Measurements from ENCODE around the gene DCAF5.
A peak's percentile ranks its signal among the peaks of the same experiment; 100 is the strongest.
"Not testable (repeated sequence)": the region's sequence is repeated elsewhere in the genome, so short reads cannot be mapped to it uniquely, and the experiment has no call there.

The DCAF5 gene

DNA sequence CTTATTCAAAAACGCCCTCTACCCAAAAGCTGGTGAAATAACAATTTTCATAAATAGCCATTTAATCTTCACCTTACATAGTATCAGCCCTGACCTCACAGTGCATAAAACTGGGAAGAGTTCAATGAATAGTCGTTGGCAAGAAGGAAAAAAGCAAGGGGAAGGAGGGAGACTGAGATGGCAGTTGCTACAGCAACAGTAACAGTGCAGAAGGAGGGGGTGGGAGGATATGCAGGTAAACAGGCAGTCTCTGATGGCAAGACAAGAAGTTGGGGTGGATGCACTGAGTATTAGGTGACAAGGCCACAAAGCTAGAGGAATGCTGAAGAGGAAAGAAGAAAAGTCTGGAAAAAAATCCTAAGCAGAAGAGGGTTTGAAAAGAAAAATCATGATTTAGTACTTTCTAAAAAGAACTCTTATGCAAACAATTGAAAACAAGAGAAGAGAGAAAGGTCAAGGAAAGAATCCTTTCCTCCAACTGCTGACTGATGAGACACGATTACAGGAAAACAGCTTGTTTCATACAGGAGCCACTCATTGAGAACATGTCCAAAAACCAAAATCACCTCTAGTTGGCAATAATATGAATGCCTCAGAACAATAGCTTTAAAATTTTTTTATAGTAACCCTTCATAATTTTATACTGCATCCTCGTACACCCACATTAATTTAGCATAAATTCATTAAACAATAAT is 56.0 kb downstream of the DCAF5 start:
- no peak for DNase-seq (ENCODE audit: low spot score)

DNA sequence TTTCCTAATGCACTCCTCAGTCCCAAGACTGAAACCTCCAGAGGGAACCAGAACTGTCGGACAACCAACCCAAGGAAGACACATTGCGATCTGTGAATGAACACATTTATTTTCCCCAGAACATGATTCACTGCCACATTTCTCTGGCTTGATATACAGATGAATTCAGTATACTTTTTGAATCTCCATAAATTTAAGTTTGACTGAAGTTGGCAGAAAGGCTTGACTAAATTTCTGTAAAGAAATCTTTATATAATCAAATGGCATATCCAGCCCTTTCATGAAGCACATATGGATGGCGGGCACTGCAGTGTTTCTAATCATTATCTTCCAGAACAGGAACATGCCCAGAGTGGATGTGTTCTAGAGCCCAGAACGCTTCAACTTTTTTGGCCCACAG is 56.7 kb downstream of the DCAF5 start:
- no peak for DNase-seq (ENCODE audit: low spot score)

DNA sequence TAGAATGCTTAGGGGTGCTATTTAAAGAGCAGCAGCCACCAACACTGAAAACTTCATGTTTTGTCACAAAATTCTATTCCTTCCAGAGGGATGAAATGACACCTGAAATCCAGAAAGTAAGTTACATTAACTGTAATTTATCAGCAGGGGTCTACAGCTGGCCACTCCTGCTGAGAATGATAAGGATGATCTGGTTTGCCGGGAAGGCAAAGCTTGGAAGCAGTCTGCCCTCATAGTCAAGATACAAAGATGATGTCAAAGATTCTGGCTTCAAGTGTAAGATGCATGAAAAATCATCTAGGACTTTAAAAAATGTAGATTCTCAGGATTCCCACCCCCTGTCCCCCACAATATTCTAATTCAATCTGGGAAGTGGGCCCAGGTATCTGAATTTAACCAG is 58.4 kb downstream of the DCAF5 start:
- DNase-seq (ENCODE audit: low spot score), result no peak

DNA sequence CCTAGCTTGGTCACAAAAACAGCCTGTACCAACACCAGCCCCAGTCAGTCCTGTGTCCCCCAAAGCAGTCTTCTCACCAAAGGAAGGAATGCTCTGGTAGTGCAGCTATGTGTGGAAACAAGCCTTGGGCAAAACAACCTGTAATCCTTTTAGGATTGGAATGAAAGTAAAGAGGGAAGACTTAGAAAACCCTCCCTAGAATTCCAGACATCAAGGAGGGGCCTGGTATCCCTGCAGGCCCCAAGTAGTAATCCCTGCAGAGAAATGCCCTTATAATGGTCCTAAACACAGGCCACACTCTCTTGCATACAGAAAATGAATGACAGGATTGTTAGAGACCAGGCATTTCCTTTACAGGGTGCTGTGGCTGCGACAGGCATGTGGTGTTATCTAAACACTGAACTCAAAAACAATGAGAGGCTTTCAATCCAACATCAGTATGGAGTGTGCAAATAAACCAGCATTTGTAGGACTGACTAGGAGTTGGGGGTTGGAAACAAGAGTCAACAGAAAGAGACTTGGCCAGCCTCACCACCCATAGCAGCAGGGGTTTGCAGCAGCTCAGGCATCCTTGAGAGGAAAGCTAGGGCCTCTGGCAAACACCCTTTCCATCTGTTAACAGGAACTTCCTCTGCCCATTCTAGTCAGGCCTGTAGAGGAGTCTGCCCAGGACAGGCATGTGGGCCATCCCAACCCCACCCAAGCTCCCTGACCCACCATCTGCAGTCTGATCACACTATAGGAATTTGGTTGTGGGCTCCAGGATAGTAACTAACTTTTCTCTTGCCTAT is 59.1 kb downstream of the DCAF5 start:
- no peak for DNase-seq (ENCODE audit: low spot score)

DNA sequence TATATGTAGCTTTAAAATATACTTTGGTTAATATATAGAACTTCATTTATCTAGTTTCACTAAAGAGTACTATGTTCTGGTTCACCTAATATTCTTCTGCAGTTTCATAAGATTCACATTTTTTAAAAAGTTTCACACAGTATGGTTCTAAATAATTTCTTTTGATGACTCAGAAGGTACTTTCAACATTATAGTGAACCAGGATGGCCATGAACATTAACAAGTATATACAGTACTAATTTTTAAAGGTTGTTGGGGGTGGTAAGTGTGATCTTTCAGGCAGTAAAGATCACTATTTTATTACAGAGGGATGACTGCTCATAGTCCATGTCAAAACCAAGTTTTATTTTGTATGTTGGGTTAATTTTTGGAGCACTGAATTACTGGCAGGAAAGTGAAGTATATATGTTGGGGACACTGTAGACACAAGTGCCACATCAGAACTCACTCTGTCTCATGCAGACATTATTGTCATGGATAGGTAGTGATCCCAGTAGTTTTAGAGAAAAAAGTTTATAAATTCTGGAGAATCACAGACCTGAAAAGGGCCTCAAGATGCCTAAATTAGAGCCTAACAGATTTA is 60.0 kb downstream of the DCAF5 start:
- no peak for DNase-seq (ENCODE audit: low spot score)

DNA sequence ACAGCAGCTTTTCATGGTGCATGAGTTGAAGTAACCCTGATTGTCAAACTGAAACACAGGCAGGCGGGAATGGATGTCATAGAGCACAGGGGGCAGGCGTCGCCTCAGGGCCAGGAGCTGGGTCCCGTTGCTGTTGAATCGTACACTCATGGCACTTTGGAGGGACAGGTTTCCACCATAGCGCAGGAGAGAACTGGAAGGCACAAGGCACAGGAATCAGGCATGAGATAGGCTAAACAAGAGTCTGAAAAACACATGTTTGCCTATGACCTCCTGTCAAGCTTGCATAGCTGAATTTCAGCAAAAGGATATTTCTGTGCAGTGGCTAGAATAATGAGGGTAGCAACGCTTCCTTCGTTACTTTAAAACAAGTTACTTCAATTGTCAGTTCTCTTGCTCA is 61.2 kb downstream of the DCAF5 start:
- no peak for DNase-seq (ENCODE audit: low spot score)

DNA sequence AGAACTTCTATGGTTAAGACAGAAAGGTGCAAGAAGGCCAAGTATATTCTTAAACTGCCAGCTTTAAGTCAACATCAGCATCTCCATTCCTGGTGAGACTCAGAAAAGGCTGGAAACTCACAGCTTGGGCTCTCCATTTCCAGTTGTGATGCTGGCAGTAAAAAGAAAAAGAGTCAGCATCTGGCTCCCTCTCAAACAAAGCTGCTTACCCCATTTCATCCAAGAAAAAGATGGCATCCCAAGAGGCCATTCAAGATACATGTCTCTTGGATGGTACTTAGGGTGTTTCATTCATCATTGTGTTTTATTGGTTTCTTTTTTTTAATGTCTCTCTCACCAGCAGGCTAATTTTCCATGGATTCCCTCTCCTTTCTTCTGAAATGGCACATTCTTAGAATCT is 61.9 kb downstream of the DCAF5 start:
- no peak for DNase-seq (ENCODE audit: low spot score)

DNA sequence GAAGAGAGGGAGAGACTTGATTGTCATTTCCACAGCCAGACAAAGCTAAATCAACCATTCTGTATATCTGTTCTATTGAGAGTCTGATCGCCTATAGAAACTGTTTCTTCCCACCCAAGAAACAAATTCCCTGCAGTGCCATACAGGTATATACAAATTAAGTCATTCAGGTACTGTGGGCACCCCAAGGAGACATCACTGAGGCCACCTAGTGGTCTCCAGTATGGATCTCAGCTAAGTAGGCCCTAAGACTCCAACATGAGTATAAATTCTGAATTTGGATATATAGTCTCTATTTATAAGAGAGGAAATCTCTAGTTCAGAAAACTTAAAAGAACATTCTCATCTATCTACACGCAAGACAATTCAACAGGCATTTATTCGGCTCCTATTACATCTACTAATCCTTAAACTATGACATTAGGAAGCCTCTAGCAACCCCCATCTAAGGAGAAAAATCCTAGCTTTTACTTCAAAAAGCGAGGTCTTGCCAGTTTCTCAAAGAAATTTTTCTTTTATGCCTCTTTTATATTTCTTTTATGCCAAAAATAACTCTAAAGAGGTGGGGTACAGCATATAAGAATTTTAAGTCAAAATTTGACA is 62.6 kb downstream of the DCAF5 start:
- peak; percentile 35 for DNase-seq (ENCODE audit: low spot score)

DNA sequence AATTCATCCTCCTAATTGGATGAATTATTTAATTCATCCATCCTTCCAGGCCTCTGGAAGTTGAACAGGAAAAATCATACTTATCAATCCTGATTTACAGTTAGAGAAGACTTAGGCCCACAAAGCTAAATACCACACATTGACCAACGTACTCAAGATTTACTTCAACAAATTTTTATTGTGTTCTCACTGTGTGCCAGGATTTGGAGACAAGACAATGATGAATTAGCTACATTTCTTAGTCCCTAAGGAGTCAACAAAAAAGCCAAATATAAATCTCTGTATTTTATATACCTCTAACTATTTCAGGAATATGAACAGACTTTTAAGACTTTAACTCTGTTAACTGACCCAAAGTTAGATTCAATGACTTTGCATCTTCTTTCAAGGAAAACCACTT is 63.9 kb downstream of the DCAF5 start:
- no peak for DNase-seq (ENCODE audit: low spot score)

DNA sequence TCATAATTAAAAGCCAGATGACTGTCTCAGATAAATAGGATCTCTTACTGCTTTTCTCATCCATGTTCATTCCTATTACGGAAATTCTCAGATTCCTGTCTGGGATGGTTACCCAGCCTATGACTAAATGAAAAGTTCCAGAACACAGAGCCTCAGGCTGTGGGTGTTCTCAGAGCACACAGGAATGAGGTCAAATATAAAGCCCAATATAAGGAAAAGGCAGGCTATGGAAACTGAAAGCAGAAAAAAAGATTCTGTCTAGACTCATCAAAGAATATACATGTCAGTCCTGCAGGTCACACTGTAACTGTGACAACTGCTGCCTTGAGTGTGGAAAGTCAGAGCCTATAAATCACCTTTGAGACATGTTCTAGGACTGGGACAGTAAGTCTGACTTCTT is 64.3 kb downstream of the DCAF5 start:
- DNase-seq (ENCODE audit: low spot score), result no peak

DNA sequence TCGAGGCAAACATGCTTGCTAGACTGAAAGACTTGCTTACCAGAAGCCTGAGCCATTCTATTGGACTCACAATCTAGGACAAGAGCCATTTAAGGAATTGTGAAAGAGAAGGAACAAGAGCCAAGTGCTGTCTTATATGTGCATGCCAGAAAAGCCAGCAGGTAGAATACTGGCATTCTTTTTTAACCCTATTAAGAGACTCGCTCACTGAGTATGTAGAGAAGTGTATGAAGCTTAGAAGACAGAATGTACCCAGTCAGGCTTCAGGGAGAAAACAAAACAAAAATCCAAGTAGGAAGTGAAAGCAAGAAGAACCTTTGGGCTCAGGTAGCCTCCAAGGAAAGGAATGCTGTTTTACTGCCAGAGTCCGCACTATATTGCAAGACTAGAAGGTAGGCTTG is 65.9 kb downstream of the DCAF5 start:
- no peak for DNase-seq (ENCODE audit: low spot score)

DNA sequence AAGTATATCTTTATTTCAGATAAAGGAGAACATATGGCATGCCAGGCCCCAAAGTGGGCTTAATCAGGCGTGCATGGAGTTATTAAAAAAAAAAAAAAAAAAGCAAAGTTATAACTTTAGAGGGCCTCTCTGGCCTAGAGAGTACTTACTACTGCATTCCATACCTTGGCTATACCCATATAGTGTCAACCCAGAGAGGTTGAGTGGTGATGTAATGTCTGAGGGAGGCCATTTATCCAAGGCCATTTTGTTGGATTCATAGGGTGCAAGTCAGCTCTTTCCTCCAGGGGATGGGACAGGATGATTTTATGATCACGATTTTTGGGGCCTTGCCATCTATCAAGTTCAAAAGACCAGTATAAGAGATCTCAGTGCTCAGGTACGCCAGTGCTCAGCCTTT is 66.4 kb downstream of the DCAF5 start:
- DNase-seq (ENCODE audit: low spot score), result no peak

DNA sequence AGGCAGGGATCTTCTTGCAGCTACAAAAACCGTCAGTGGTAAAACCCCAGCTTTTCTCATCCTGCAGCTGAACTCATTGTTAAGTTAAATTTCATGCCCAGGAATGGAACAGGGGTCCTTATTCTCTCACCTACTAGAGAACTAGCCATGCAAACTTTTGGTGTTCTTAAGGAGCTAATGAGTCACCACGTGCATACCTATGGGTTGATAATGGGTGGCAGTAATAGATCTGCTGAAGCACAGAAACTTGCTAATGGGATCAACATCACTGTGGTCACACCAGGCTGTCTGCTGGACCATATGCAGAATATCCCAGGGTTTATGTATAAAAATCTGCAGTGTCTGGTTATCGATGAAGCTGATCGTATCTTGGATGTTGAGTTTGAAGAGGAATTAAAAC is 68.9 kb downstream of the DCAF5 start:
- no peak for DNase-seq (ENCODE audit: low spot score)

DNA sequence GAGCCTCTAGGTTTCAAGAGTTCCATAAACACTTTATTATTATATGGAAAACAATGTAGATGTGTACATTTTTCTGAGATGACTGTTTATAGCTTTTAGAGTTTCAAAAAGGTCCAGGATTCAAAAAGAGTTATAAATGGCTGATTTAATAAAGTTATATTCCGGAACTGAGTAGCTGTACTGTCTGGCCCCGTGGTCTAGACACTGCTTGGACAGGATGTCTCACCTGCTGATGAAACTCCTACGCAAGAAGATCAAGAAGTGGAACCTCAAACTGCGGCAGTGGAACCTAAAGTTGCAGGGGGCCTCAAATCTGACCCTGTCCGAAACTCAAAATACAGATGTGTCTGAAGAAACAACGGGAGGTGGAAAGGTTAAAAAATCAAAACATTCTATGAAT is 69.7 kb downstream of the DCAF5 start:
- no peak for DNase-seq (ENCODE audit: low spot score)

DNA sequence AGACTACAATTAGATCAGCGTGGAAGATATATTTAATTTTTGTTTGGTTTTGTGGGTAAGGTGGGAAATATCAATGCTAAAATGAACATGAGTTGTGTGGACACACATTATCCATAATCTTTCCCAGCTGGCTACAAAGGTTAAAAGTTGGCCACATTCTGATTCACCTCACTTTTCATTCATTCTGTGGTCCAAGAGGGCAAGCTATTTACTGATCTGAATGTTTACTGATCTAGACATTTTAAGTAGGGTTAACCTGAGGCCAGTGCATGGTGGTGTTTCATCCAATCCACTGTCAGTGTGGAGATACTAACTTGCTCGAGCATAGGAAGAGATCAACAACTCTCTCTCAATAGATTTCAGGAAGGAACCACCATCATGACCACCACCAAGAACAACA is 71.6 kb downstream of the DCAF5 start:
- no peak for DNase-seq (ENCODE audit: low spot score)

DNA sequence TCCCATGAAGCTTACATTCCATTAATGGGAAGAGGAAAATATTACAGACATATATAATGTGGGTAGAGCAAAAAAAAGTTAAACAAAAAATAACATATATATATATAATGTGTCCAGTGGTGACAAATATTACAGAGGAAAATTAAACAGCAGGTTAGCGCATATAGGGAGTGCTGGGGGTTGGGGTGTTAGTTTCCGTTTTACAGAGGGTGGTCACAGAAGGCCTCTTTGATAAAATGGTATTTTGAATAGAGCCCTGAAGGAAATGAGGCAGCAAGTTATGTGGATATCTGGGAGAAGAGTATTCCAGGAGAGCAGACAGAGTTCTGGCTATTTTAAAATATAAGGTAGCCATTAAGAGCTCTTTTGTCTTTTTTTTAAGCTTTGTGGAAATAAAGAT is 73.2 kb downstream of the DCAF5 start:
- DNase-seq (ENCODE audit: low spot score), result no peak

DNA sequence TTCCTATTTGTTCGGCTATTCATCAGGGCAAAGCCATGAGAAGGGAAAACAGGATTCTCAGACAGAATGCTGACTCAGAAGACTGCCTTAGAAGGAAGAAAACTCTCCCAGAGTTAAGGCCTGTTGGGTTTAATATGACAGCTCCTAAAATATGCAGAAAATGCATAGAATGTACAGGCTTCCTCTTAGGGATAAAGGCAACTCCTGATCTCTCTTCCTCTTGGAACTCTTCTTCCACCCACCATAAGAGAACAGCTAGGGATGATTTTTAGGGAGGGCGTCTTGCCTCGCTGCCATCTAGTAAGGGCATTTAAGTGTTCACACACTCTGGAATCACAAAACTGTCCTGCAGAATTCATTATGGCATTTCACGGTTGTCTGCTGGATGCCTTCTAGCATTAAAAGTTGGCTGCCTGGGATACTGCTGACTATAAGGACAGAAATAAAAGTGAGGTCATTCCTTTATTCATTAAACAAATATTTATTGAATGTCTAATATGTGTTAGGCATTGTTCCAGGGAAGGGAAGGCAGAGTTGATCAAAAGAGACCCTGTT is 73.7 kb downstream of the DCAF5 start:
- DNase-seq (ENCODE audit: low spot score), result no peak

DNA sequence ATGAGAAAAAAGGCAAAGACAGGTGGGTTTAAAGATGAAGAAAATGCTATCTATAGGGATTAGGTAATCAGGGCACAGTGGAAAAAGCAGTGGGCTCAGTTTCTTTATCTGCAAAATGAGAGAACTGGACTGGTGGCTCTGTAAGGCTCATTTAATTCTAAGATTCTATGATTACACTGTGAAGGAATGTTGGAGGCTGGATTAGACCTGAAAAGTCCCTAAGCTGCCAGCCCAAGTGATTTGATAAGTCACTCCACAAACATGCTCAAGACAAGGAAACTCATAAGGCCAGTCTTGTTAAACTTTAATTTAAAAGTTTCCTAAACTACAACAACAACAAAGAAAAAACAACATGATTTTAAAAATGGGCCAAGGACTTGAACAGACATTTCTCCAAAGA is 75.1 kb downstream of the DCAF5 start:
- no peak for DNase-seq (ENCODE audit: low spot score)

DNA sequence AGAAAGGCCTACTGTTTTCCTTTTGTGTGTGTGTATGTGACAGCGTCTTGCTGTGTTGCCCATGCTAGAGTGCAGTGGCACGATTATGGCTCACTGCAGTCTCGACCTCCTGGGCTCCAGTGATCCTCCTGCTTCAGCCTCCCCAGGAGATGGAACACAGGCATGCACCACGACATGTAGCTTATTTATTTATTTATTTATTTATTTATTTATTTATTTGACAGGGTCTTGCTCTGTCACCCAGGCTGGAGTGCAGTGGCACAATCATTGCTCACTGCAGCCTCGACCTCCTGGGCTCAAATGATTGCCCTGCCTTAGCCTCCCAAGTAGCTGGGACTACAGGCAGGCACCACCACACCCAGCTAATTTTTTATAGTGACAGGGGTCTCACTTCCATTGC is 75.7 kb downstream of the DCAF5 start:
- DNase-seq (ENCODE audit: low spot score), result not testable (repeated sequence)

DNA sequence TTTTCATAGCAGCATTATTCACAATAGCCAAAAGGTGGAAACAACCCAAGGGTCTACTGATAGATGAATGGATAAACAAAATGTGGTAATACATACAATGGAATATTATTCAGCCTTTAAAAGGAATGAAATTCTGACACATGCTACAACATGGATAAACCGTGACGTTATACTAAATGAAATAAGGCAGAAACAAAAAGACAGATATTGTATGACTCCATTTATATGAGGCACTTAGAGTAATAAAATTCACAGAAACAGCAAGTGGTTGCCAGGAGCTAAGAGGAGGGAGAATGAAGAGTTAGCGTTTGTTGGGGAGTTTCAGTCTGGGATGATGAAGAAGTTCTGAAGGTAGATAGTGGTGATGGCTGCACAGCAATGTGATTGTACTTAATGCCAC is 76.6 kb downstream of the DCAF5 start:
- DNase-seq (ENCODE audit: low spot score), result no peak

DNA sequence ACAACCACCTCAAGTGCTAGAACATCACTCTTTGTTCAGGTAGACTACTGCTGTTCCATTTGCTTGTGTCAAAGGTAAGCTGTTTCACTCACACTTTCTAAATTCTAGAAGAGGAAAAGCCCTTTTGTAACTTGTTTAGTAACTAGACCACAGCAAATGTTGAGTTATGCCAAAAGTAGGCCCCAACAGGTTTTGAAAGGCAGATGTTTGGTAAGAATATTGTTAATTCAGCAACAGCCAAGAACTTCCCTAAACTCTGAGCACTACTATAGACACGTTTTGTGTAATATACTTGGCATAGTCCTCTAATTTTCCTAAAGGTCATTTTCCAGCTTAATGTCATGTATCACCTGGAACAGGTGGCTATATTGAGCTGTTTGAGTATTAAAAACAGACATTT is 79.0 kb downstream of the DCAF5 start:
- no peak for DNase-seq (ENCODE audit: low spot score)

DNA sequence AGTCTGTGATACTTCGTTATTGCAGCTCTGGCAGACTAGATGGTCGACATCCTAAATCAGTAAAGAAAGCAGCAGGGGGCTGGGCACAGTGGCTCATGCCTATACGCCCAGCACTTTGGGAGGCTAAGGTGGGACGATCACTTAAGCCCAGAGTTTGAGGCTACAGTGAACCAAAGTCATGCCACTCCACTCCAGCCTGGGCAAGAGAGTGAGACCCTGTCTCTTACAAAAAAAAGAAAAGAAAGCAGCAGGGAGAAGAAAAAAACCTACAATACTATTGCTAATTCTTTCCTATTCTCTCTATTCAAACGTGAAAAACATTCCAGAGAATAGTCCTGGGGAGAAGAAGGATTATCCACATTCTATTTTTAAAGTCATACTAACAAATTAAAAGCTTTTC is 79.5 kb downstream of the DCAF5 start:
- no peak for DNase-seq (ENCODE audit: low spot score)

DNA sequence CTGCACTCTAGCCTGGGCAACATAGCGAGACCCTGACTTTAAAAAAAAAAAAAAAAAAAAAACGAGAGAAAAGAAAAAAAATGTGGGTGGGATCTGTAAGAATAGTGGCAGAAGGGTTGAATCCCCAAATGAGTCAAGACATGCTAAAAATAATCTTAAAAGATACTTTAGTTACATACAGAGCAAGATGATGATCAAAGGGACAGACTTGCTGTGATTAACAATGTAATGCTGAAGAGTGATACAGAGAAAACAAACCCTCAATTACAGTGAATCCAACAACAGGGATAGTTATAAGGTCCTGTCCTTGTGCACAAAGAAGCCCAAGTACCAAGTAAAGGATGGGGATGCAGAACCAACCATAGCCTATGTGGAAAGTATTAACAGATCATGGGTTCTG is 80.3 kb downstream of the DCAF5 start:
- DNase-seq (ENCODE audit: low spot score), result no peak
